Activated naive CD8-positive, alpha-beta T cell treated with anti-CD3 and anti-CD28 coated beads for 36 hours (primary cell): ENCODE measurements around the gene TANC1. TPM values are rescaled to one million over a fixed set of nuclear protein-coding genes. Genes with fewer than 3 reads are reported as not detected.
A peak's percentile ranks its signal among the peaks of the same experiment; 100 is the strongest.

Source experiments
- DNase-seq: peaks from one replicate; pipeline ENCODE4 v3.0.0; 2021
- H3K27ac Mint-ChIP-seq: one replicate; pipeline ENCODE4 v1.8.0; 2022; ENCODE audit warnings: mild to moderate bottlenecking, moderate library complexity, mixed read lengths
- H3K27me3 Mint-ChIP-seq: one replicate; pipeline ENCODE4 v1.8.0; 2022; ENCODE audit warnings: mild to moderate bottlenecking, mixed read lengths
- H3K36me3 Mint-ChIP-seq: one replicate; pipeline ENCODE4 v1.8.0; 2021; ENCODE audit warnings: mild to moderate bottlenecking, mixed read lengths
- H3K4me1 Mint-ChIP-seq: one replicate; pipeline ENCODE4 v1.8.0; 2021; ENCODE audit warnings: mixed read lengths
- H3K4me3 Mint-ChIP-seq: one replicate; pipeline ENCODE4 v1.8.0; 2022; ENCODE audit warnings: mild to moderate bottlenecking, moderate library complexity, mixed read lengths
- H3K9me3 Mint-ChIP-seq: one replicate; pipeline ENCODE4 v1.8.0; 2022; ENCODE audit warnings: mixed read lengths
- total RNA-seq, 2 experiments: library from RNA; stranded (reverse); gene quantifications; one replicate each; pipeline ENCODE4 v1.2.3, GENCODE V29; 2021

Gene TANC1
- total RNA-seq, 2 experiments from 2014 or later = 0.97 to 1.0 TPM

GRCh38 chr2:159218389-159218788 is 249.9 kb downstream of the TANC1 start:
- H3K27ac Mint-ChIP-seq = no peak overlapping the region

DNA sequence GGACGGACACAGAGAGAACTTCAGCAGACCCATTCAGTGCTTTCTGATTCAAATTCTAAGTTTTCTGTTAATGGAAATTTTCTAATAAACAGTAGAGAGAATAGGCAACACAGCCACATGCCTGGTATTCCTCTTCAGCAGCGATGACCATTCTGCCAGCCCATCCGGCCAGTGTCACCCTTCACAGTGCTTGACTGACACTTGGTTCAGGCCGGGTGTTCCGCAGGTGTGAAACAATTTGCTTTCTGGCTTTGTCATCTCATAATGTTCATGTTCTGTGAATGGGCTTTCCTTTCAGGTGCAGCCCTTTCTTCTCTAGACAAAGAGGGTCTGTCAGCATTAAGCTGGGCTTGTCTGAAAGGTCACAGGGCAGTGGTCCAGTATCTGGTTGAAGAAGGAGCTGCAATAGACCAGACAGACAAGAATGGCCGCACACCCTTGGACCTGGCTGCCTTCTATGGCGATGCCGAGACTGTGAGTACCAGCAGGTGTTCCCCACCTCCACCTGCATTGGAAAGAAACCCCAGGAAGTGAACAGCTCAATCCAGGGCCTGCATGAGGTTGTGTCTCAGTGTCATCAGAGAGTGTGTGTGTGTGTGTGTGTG is 251.1 kb downstream of the TANC1 start:
- H3K4me3 Mint-ChIP-seq = no peak overlapping the region
- DNase-seq = no peak
- no peaks in the 10 kb centered on the region for H3K27me3 Mint-ChIP-seq
- no peak overlapping the region for H3K27ac Mint-ChIP-seq
- no peaks in the 10 kb centered on the region for H3K36me3 Mint-ChIP-seq
- H3K4me1 Mint-ChIP-seq = no peaks in the 10 kb centered on the region
- no peaks in the 10 kb centered on the region for H3K9me3 Mint-ChIP-seq

More at GRCh38 chr2:159218389-159218788, 249.9 kb downstream of the TANC1 start:
- Mint-ChIP-seq H3K4me1 (no peaks in the 10 kb centered on the region), H3K36me3 (no peaks in the 10 kb centered on the region), H3K9me3 (no peaks in the 10 kb centered on the region), H3K27me3 (no peaks in the 10 kb centered on the region), H3K4me3 (no peak overlapping the region)
- no peak for DNase-seq

GRCh38 chr2:159224061-159224813 is 255.8 kb downstream of the TANC1 start:
- no peak overlapping the region for H3K27ac Mint-ChIP-seq
- no peaks in the 10 kb centered on the region for H3K36me3 Mint-ChIP-seq
- H3K9me3 Mint-ChIP-seq = no peaks in the 10 kb centered on the region
- no peak for DNase-seq
- H3K4me3 Mint-ChIP-seq = no peak overlapping the region
- no peaks in the 10 kb centered on the region for H3K27me3 Mint-ChIP-seq
- peaks cover 29% of the 10 kb centered on the region for H3K4me1 Mint-ChIP-seq

GRCh38 chr2:159225025-159226016 is 256.9 kb downstream of the TANC1 start:
- H3K27ac Mint-ChIP-seq = no peak overlapping the region
- DNase-seq = no peak
- peaks cover 5% of the 10 kb centered on the region for H3K36me3 Mint-ChIP-seq
- no peaks in the 10 kb centered on the region for H3K27me3 Mint-ChIP-seq
- H3K4me1 Mint-ChIP-seq = peaks cover 33% of the 10 kb centered on the region
- no peak overlapping the region for H3K4me3 Mint-ChIP-seq
- no peaks in the 10 kb centered on the region for H3K9me3 Mint-ChIP-seq

DNA sequence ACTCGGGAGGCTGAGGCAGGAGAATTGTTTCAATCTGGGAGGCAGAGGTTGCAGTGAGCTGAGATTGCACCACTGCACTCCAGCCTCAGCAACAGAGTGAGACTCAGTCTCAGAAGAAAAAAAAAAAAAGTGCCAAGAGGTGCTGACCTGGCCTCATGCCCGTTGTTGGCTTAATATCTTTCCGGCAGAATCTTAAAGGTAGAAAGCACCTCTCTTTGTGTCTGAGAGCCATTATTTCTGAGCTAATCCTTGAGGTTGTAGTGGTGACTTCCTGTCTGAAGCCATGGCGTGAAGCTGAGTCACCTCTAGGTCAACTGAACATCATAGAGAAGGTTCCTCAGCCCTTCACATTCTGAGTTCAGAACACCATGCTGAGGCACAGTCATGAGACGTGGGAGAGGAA is 257.6 kb downstream of the TANC1 start:
- Mint-ChIP-seq H3K9me3 (no peaks in the 10 kb centered on the region), H3K36me3 (peaks cover 5% of the 10 kb centered on the region), H3K27ac (peak overlapping the region; percentile 20), H3K4me3 (no peak overlapping the region), H3K27me3 (no peaks in the 10 kb centered on the region), H3K4me1 (peaks cover 33% of the 10 kb centered on the region)
- peak; percentile 15 for DNase-seq

DNA sequence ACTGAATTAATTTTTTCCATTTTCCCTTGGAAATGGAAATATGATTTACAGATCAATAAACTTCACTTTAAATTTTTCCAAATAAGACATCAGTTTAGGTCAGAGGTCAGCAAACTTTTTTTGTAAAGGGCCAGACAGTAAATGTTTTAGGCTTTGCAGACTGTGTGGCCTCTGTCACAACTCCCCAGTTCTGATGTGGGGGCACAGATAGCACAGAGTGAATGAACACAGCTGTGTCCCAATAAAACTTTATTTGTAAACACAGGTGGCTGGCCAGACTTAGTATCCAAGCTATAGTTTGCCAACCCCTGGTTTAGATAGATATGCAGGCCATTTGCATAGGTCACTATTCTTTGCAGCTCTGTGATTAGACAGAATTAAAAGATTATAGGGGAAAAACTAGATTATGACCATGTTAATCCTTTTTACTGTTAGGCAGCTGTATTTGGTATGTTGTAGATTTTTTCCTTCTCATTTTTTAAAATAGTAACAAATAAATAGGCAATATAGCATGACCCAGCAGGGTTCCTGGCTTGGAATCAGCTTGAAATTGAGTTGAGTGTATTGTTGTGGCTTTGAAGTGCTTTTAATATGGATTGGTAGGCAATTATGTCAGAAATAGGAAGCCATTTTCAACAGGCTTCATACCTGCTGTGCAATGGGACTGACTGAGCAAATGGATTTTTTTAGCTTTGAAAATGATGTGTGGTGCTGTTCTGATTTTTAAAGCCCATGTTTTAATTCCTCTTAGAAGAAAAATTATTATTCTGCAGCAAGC is 258.4 kb downstream of the TANC1 start:
- peaks cover 5% of the 10 kb centered on the region for H3K36me3 Mint-ChIP-seq
- no peak overlapping the region for H3K27ac Mint-ChIP-seq
- DNase-seq = no peak
- no peaks in the 10 kb centered on the region for H3K27me3 Mint-ChIP-seq
- no peaks in the 10 kb centered on the region for H3K9me3 Mint-ChIP-seq
- H3K4me3 Mint-ChIP-seq = no peak overlapping the region
- peaks cover 33% of the 10 kb centered on the region for H3K4me1 Mint-ChIP-seq

GRCh38 chr2:159227467-159227866 is 259.0 kb downstream of the TANC1 start:
- H3K4me1 Mint-ChIP-seq = peaks cover 33% of the 10 kb centered on the region
- H3K9me3 Mint-ChIP-seq = no peaks in the 10 kb centered on the region
- H3K4me3 Mint-ChIP-seq = no peak overlapping the region
- no peak overlapping the region for H3K27ac Mint-ChIP-seq
- no peak for DNase-seq
- no peaks in the 10 kb centered on the region for H3K27me3 Mint-ChIP-seq
- H3K36me3 Mint-ChIP-seq = peaks cover 5% of the 10 kb centered on the region

- Mint-ChIP-seq H3K27me3 (no peaks in the 10 kb centered on the region), H3K9me3 (no peaks in the 10 kb centered on the region), H3K36me3 (peaks cover 5% of the 10 kb centered on the region), H3K4me1 (peaks cover 33% of the 10 kb centered on the region), H3K4me3 (no peak overlapping the region), H3K27ac (no peak overlapping the region)
- no peak for DNase-seq
These were observed 259.7 kb downstream of the TANC1 start for GRCh38 chr2:159228081-159228581.

DNA sequence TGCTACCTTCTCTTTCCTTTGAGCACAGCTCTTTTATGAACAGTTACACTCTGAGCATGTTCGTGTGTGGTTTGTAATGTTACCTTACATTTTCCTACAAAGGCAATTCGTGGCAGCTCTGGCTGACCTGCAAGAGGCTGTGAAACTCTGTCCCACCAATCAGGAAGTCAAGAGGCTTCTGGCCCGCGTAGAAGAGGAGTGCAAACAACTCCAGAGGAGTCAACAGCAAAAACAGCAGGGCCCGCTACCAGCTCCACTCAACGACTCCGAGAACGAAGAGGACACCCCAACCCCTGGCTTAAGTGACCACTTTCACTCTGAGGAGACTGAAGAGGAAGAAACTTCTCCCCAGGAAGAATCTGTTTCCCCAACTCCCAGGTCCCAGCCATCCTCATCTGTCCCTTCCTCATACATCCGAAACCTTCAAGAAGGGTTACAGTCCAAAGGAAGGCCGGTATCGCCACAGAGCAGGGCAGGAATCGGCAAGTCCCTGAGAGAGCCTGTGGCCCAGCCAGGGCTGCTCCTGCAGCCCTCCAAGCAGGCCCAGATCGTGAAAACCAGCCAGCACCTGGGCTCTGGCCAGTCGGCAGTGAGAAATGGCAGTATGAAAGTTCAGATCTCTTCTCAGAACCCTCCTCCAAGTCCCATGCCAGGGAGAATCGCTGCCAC is 261.2 kb downstream of the TANC1 start:
- DNase-seq = no peak
- Mint-ChIP-seq H3K27ac (no peak overlapping the region), H3K4me1 (peaks cover 33% of the 10 kb centered on the region), H3K27me3 (no peaks in the 10 kb centered on the region), H3K9me3 (no peaks in the 10 kb centered on the region), H3K4me3 (no peak overlapping the region), H3K36me3 (peaks cover 8% of the 10 kb centered on the region)

DNA sequence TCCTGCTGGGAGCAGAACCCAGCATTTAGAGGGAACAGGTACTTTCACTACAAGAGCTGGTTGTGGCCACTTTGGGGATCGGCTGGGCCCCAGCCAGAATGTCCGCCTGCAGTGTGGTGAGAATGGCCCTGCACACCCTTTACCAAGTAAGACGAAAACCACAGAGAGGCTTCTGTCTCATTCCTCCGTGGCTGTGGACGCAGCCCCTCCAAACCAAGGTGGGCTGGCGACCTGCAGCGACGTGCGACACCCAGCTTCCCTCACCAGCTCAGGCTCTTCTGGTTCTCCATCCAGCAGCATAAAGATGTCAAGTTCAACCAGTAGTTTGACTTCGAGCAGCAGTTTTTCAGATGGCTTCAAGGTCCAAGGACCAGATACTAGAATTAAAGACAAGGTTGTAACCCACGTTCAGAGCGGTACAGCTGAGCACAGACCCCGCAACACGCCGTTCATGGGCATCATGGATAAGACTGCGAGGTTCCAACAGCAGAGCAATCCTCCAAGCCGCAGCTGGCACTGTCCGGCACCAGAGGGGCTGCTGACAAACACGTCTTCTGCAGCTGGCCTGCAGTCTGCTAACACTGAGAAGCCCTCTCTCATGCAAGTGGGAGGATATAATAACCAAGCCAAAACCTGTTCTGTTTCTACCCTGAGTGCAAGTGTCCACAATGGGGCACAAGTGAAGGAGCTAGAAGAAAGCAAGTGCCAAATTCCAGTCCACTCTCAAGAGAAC is 261.9 kb downstream of the TANC1 start:
- DNase-seq = no peak
- Mint-ChIP-seq H3K4me3 (no peak overlapping the region), H3K36me3 (peaks cover 8% of the 10 kb centered on the region), H3K27me3 (no peaks in the 10 kb centered on the region), H3K4me1 (peaks cover 33% of the 10 kb centered on the region), H3K27ac (no peak overlapping the region), H3K9me3 (no peaks in the 10 kb centered on the region)

- Mint-ChIP-seq H3K9me3 (no peaks in the 10 kb centered on the region), H3K4me1 (peaks cover 20% of the 10 kb centered on the region), H3K4me3 (no peak overlapping the region), H3K27ac (no peak overlapping the region), H3K36me3 (peaks cover 11% of the 10 kb centered on the region), H3K27me3 (no peaks in the 10 kb centered on the region)
- no peak for DNase-seq
These were observed 264.2 kb downstream of the TANC1 start for GRCh38 chr2:159232456-159233170.

- no peaks in the 10 kb centered on the region for H3K4me1 Mint-ChIP-seq
- H3K27ac Mint-ChIP-seq = no peak overlapping the region
- H3K9me3 Mint-ChIP-seq = no peaks in the 10 kb centered on the region
- no peak for DNase-seq
- H3K27me3 Mint-ChIP-seq = no peaks in the 10 kb centered on the region
- H3K36me3 Mint-ChIP-seq = peaks cover 6% of the 10 kb centered on the region
- H3K4me3 Mint-ChIP-seq = no peak overlapping the region
These were observed 266.4 kb downstream of the TANC1 start for GRCh38 chr2:159234868-159235267.

DNA sequence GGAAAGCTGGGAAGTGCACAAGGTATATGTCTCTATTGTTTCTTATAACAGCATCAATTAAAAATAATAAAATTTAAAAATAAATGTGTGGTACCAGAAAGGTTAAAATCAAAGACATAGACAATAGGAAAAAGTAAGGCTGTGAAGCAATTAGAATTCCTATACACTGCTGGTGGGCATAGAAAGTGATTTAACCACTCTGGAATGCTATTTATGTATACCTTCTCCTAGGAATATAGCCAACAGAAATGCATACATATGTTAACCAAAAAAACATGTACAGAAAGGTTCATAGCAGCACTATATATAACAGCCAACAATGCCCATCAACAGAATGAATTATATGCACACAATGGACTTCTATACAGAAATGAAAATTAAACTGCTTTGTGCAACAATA is 275.1 kb downstream of the TANC1 start:
- Mint-ChIP-seq H3K4me1 (no peaks in the 10 kb centered on the region), H3K9me3 (peaks cover 3% of the 10 kb centered on the region), H3K36me3 (peaks cover 40% of the 10 kb centered on the region), H3K4me3 (no peak overlapping the region), H3K27me3 (no peaks in the 10 kb centered on the region), H3K27ac (no peak overlapping the region)
- DNase-seq = no peak
